ENCODE data around the gene ELP2. TPM values are rescaled to one million over a fixed set of nuclear protein-coding genes. Genes with fewer than 3 reads are reported as not detected.

ELP2 gene
- total RNA-seq, 2 experiments from 2014 or later: 200 to 206 TPM

DNA sequence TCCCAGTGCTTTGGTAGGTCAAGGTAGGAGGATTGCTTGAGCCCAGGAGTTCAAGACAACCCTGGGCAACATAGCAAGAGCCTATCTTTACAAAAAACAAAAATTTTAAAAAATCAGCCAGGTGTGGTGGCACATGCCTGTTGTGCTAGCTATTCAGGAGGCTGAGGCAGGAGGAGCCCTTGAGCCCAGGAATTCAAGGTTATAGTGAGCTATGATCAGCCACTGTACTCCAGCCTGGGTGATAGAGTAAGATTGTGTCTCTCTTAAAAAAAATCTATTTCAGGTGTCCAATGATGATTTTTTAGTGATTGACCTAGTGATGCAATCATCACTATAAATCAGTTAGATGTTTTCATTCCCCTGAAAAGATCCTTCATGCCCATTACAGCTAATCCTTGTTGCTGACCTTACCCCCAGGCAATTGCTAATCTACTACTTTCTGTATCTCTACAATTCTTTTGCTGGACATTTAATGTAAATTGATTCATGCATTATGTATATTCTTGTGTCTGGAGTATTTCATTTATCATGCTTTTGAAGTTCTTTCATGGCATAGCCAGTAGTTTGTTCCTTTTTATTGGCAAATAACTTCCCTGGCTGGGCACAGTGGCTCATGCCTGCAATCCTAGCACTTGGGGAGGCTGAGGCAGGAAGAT, 67.9 kb downstream of the ELP2 start:
- H3K27ac Mint-ChIP-seq: no peak overlapping the region
- no peaks in the 10 kb centered on the region for H3K4me1 Mint-ChIP-seq (ENCODE audit: low read depth)
- Histone ChIP-seq H3K9me3 (ENCODE audit: control insufficient read depth in 1 of 2, insufficient read depth in 1 of 2, low read length in 2 of 2) (no peaks in the 10 kb centered on the region), H3K36me3 (ENCODE audit: insufficient read depth, low read length) (no peaks in the 10 kb centered on the region), H3K27ac (ENCODE audit: low read depth in 1 of 2, low read length in 2 of 2) (no peak overlapping the region), H3K27me3 (ENCODE audit: control insufficient read depth in 1 of 2, insufficient read depth in 2 of 2, low read length in 2 of 2) (peaks cover 0 to 2% of the 10 kb centered on the region in 2 experiments), H3K4me3 (ENCODE audit: low read length) (no peak overlapping the region), H3K4me1 (ENCODE audit: insufficient read depth, low read length) (no peaks in the 10 kb centered on the region)
- no peaks in the 10 kb centered on the region for H3K9me3 Mint-ChIP-seq
- CTCF ChIA-PET: no interaction called here
- DNase-seq (no peak), ATAC-seq (ENCODE audit: poor library complexity) (no peak)
- no peak for TF ChIP-seq CTCF (IDR thresholded peaks at IDR 0.05)
- no peak overlapping the region for H3K4me3 Mint-ChIP-seq
- H3K27me3 Mint-ChIP-seq: peaks cover 5% of the 10 kb centered on the region
- POLR2A ChIA-PET: no interaction called here
- no peaks in the 10 kb centered on the region for H3K36me3 Mint-ChIP-seq (ENCODE audit: low read depth)
- intact Hi-C loops (cut with DNase I, micrococcal nuclease): no loop called here

DNA sequence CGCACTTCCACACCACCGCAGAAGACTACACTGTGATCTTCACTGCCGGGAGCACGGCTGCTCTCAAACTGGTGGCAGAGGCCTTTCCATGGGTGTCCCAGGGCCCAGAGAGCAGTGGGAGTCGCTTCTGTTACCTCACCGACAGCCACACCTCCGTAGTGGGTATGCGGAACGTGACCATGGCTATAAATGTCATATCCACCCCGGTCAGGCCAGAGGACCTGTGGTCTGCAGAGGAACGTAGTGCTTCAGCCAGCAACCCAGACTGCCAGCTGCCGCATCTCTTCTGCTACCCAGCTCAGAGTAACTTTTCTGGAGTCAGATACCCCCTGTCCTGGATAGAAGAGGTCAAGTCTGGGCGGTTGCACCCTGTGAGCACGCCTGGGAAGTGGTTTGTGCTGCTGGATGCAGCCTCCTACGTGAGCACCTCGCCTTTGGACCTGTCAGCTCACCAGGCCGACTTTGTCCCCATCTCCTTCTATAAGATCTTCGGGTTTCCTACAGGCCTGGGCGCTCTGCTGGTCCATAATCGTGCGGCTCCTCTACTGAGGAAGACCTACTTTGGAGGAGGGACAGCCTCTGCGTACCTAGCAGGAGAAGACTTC, 70.1 kb downstream of the ELP2 start:
- Histone ChIP-seq H3K9me3 (ENCODE audit: control insufficient read depth in 1 of 2, insufficient read depth in 1 of 2, low read length in 2 of 2) (no peaks in the 10 kb centered on the region), H3K4me1 (ENCODE audit: insufficient read depth, low read length) (no peaks in the 10 kb centered on the region), H3K27me3 (ENCODE audit: control insufficient read depth in 1 of 2, insufficient read depth in 2 of 2, low read length in 2 of 2) (peaks cover 0 to 2% of the 10 kb centered on the region in 2 experiments), H3K4me3 (ENCODE audit: low read length) (no peak overlapping the region), H3K36me3 (ENCODE audit: insufficient read depth, low read length) (no peaks in the 10 kb centered on the region), H3K27ac (ENCODE audit: low read depth in 1 of 2, low read length in 2 of 2) (no peak overlapping the region)
- H3K4me1 Mint-ChIP-seq (ENCODE audit: low read depth): no peaks in the 10 kb centered on the region
- H3K4me3 Mint-ChIP-seq: no peak overlapping the region
- ATAC-seq (ENCODE audit: poor library complexity): no peak
- H3K36me3 Mint-ChIP-seq (ENCODE audit: low read depth): no peaks in the 10 kb centered on the region
- H3K9me3 Mint-ChIP-seq: no peaks in the 10 kb centered on the region
- no peak for TF ChIP-seq CTCF (IDR thresholded peaks at IDR 0.05)
- intact Hi-C loops (cut with DNase I, micrococcal nuclease): no loop called here
- no peak for DNase-seq
- ChIA-PET POLR2A (no interaction called here), CTCF (no interaction called here)
- peaks cover under 1% of the 10 kb centered on the region for H3K27me3 Mint-ChIP-seq
- no peak overlapping the region for H3K27ac Mint-ChIP-seq

DNA sequence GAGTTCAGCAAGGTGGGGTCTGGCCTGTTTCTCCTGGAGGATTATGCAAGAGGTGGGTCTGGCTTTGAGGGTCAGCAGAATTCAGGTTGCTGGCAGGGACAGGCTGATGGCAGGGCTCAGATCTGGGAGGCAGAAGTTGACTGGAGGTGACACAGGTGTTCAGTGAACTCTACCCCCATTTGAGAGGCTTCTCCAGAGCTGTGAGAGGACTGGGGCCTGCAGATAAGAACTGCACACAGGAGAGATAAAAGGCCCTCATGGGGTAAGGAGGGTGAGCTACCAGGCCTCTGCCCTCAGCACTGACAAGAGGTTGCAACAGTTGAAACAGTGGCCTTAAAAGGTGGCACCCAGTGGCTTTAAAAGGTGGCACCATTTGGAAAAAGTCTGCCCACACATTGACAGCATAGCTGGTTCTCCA, 70.7 kb downstream of the ELP2 start:
- intact Hi-C loops (cut with DNase I, micrococcal nuclease): no loop called here
- Mint-ChIP-seq H3K4me1 (ENCODE audit: low read depth) (no peaks in the 10 kb centered on the region), H3K27me3 (no peaks in the 10 kb centered on the region), H3K36me3 (ENCODE audit: low read depth) (no peaks in the 10 kb centered on the region), H3K4me3 (no peak overlapping the region), H3K27ac (no peak overlapping the region), H3K9me3 (no peaks in the 10 kb centered on the region)
- no peak for ATAC-seq (ENCODE audit: poor library complexity)
- DNase-seq: no peak
- CTCF ChIA-PET: no interaction called here
- Histone ChIP-seq H3K27ac (ENCODE audit: low read depth in 1 of 2, low read length in 2 of 2) (no peak overlapping the region), H3K4me1 (ENCODE audit: insufficient read depth, low read length) (no peaks in the 10 kb centered on the region), H3K27me3 (ENCODE audit: control insufficient read depth in 1 of 2, insufficient read depth in 2 of 2, low read length in 2 of 2) (peaks cover 0 to 2% of the 10 kb centered on the region in 2 experiments), H3K4me3 (ENCODE audit: low read length) (no peak overlapping the region), H3K36me3 (ENCODE audit: insufficient read depth, low read length) (no peaks in the 10 kb centered on the region), H3K9me3 (ENCODE audit: control insufficient read depth in 1 of 2, insufficient read depth in 1 of 2, low read length in 2 of 2) (no peaks in the 10 kb centered on the region)
- POLR2A ChIA-PET: no interaction called here
- TF ChIP-seq CTCF (IDR thresholded peaks at IDR 0.05): no peak

Data from CD4-positive, alpha-beta T cell (primary cell).